ENCODE results near the gene RYR3. TPM values are rescaled to one million over a fixed set of nuclear protein-coding genes. Genes with fewer than 3 reads are reported as not detected.

RYR3 gene
- total RNA-seq, 1 experiment from 2014 or later = 0.44 TPM

DNA sequence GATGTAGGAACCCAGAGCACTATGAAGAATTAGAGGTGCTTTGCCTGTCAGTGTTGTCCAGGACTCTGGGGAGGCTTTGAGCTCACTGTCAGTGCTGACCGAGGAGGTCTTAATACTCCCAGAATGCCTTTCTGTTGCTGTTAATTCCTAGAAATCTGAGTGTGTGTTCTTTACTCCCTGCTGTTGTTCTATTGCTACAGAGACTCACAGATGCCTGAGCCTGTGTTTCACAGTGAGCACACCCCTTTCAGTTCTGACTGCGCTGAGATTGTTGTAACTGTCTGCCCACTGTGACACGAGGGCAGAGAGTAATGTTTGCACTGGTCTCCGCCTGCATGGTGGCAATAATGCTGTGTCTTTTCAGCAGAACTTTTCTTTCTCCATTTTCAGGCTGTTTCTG is 162.9 kb downstream of the RYR3 start:
- in situ Hi-C loops (cut with HindIII; ENCODE audit: low sequenced_read_pairs) = no loop called here
- no peak for DNase-seq (ENCODE audit: low spot score)

DNA sequence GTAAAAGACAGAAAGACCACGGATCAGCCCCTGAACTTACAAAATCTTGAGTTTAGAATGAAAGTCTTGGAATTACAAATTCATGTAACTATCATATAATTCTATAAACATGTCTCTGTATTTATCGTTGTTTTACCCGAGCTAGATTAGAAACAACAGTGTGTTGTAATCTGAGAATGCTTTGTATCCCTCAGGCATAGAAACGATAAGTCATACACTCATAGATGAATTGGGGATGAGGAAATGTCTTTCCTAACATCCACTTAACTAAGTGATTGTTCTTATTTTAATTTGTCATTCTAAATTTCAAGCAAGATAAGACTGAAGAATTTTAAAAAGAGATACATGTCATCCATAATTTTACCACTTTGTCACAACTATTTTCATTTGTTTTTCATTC is 165.3 kb downstream of the RYR3 start:
- no peak for DNase-seq (ENCODE audit: low spot score)
- in situ Hi-C loops (cut with HindIII; ENCODE audit: low sequenced_read_pairs) = no loop called here

DNA sequence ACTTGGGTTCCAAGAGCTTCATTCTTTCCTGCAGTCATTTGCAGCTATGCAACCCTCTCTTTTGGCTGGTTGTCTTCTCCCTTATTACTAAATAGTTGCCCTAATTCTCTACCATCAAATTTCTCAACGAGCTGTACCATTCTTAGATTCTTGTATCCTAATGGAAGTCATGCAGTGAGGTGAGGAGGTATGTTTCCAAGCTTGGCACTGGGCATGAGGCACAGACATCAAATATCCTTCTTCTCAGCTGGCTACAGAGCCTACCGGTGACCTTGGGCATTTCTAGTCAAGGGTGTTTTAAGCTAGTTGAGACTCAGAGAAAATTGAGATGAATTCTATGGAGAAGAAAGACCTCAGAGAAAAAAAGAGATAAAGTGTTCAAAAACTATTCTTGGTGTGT is 166.1 kb downstream of the RYR3 start:
- in situ Hi-C loops (cut with HindIII; ENCODE audit: low sequenced_read_pairs) = no loop called here
- DNase-seq (ENCODE audit: low spot score) = no peak

DNA sequence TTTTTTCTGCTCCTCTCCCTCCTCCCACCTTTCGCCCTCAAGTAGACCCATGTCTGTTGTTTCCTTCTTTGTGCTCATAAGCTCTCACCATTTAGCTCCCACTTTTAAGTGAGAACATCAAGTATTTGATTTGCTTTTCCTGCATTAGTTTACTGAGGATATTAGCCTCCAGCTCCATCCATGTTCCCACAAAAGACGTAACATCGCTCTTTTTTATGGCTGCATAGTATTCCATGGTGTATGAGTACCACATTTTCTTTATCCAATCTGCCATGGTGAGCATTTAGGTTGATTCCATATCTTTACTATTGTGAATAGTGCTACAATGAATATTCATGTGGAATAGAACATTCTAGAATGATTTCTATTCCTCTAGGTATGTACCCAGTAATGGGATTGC is 178.6 kb downstream of the RYR3 start:
- in situ Hi-C loops (cut with HindIII; ENCODE audit: low sequenced_read_pairs) = no loop called here
- DNase-seq (ENCODE audit: low spot score) = no peak

DNA sequence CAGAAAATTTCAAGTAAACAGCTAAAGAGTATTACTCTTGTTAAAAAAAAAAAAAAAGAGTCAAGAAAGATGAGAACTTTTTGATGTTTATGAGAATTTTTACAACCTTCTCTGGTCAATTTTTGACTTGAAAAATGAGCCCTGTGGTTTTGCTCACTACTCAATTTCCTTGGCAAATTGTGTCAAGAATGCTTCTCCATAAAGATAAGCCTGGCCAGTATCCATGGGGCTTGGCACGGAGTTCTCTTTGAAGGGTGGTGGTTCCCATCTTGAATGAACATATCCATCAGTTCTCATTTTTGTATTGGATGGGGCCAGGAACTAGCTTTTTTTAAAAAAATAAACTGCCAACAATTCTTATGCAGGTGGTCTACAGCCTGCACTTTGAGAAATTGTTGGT is 179.9 kb downstream of the RYR3 start:
- in situ Hi-C loops (cut with HindIII; ENCODE audit: low sequenced_read_pairs) = no loop called here
- DNase-seq (ENCODE audit: low spot score) = no peak

DNA sequence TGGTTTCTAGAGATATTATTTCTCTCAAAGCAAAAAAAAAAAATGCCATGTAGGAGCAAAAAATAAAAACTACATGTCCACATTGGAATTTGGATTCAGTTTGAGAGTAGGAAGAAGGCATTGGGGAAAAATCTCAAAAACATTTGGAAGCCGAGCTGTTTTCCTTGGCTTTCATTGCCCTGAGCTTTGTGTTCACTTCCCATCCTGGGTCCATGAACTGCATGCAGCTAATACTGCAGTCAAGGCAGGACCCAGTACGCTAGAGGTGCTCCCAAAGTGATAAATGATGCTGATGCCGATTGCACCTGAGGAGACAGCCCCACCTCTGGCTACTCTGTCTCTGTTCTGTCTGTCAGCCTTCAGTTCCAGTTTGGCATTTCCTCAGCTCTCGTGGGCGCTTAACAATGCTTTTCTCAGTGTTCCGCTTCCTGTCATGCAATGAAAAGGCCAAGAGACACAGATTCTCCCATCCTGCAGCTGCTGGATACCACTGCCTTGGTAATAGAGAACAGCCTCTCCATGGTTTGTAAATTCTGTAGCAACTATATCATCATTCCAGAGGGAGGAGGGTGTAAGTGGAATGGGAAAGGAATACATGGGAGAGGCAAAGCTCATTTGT is 181.8 kb downstream of the RYR3 start:
- in situ Hi-C loops (cut with HindIII; ENCODE audit: low sequenced_read_pairs) = no loop called here
- DNase-seq (ENCODE audit: low spot score) = no peak

DNA sequence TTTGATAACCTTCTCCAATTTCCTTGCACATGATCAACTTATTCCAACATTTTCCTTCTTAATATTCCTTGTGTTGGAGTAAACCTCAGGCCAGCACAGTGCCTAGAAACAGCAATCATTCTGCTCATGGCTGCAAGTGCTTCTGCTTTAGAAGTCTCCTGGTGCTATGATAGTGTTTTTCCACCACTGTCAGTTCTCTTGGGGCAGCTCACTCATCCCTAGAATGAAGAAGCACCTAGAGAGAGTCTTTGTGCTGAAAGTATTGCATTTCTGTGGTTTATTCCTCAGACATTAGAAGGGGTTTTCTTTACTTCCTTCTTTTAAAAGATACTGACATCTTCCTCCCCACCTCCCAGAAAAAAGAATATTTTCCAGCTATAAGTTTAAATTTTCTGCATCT is 183.5 kb downstream of the RYR3 start:
- DNase-seq (ENCODE audit: low spot score) = no peak
- in situ Hi-C loops (cut with HindIII; ENCODE audit: low sequenced_read_pairs) = no loop called here

DNA sequence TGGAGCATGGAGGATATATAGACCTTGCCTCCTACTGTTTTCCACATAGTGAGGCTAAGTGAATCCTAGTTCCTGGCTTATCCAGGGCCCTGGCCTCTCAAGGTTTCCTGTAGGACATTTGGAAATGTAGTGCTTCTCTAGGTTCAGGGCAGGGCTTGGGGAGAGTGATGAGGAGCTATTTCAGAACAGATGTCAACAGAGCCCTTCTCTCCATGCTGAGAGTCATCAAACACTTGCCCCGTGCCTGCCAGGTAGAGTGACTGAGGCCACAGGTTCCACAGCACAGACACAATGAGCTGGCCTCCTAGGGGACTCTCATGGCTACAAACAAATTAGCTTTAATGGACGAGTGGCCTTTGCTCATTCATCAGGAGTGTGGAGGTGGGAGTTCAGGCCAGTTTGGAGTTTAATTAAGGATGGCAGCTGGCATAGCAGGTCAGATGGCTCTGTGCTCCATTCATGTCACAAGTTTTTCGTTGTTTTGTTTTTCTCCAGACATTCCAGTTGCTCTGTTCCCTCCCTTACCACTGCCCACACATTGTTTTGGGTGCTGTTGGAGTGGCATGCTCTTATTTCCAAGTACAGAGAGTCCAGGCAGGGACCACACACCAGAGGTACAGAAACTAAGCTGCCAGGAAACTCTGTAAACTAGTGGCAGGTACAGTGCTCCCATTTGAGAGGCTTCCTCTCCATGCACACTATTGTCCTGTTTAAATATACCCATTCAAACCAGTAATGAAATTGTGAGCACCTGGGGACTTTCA is 189.8 kb downstream of the RYR3 start:
- DNase-seq (ENCODE audit: low spot score) = no peak
- in situ Hi-C loops (cut with HindIII; ENCODE audit: low sequenced_read_pairs) = no loop called here

DNA sequence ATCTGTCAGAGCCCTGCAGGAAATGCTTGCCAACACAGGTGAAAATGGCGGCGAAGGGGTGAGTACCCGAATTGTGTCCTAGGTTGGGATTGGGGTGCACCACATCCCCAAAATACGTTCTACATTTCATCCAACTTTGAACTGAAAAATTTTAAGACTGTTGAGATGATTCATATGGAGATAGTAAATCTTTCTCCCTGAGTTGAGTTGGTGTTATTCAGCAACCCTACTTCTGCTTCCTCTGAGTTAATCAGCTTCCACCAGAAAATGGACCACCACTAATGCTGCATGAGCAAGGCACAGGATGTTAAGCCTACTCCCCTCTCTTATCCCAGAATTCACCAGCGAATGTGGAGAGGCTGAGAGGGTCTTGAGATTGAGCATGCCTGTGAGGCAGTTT is 192.9 kb downstream of the RYR3 start:
- in situ Hi-C loops (cut with HindIII; ENCODE audit: low sequenced_read_pairs) = no loop called here

DNA sequence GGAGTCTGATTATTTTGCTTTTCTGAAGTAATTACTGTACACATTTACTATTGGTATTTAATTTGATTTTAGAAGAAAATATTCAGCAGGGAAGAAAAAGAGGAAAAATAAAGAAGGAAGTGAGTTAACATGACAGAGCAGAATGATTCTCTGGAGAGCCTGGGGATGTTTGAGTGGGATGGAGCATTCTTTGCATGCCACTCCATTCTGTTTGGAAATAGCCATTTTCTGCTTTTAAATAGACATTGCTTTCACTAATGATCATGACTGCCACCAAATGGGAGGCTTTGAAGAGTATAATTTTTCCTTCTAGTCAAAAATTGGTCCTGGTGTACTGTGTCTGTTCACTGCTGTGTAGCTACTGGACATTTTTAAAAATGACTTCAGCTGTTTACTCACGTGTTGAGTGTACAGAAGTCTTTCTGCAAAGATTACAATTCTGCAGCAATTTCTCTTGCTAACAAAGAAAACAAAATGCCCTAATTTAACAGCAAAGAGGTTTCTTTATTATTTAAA is 196.1 kb downstream of the RYR3 start:
- in situ Hi-C loops (cut with HindIII; ENCODE audit: low sequenced_read_pairs) = no loop called here
- DNase-seq (ENCODE audit: low spot score) = no peak

More for the DNA sequence above, 192.9 kb downstream of the RYR3 start:
- DNase-seq (ENCODE audit: low spot score) = no peak

DNA sequence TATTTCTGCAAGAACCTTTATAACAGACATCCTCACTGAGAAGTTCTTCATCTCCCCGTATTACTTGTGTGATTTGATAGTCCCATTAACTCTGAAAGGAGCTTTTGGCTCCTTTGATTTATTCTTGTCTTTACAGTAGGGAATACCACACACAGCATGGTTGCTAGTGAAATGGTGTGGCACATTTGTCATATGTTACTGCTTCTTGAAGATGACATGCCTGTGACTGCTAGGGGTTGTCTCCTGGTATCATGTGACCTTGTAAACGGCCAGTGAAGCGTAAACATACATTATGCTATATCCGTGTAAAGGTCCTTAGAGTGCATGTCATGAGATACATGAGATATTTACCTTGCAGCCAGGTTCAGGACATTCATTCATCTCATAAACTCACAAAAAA is 197.9 kb downstream of the RYR3 start:
- DNase-seq (ENCODE audit: low spot score) = no peak
- in situ Hi-C loops (cut with HindIII; ENCODE audit: low sequenced_read_pairs) = no loop called here

DNA sequence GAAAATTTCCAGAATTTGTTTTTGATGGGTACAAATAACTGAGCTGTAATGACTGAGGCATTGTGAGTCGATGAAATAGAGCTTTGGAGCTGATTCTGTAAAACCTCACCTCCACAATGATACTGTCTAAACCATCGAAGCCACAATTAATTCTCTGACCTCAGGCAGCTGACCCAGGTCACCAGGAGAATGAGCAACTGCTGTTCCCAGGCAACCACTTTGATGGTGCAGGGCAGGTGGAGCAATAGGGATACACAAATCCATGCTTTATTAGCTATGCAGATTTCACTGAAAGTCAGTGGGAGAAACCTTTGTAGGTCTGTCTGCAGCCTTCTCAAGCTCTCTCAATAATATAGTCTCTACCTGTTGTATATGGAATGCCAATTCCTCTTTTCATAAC is 204.4 kb downstream of the RYR3 start:
- in situ Hi-C loops (cut with HindIII; ENCODE audit: low sequenced_read_pairs) = no loop called here
- no peak for DNase-seq (ENCODE audit: low spot score)

DNA sequence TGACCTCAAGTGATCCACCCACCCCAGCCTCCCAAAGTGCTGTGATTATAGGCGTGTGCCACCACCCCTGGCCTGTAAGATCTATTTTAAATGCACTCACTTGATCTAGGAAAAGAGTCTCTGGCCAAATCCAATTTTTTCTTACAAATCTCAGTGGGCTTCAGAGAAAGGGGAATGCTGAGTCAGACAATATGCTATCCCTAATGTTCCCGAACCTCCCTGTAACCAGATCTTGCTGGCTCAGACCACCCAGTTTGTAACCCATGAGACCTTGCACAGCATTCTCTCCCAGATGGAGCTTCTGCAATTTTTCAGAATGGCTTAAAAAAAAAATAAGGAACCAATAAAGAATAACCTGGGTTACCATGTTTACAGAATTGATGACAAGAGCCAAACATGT is 205.8 kb downstream of the RYR3 start:
- in situ Hi-C loops (cut with HindIII; ENCODE audit: low sequenced_read_pairs) = no loop called here
- no peak for DNase-seq (ENCODE audit: low spot score)

DNA sequence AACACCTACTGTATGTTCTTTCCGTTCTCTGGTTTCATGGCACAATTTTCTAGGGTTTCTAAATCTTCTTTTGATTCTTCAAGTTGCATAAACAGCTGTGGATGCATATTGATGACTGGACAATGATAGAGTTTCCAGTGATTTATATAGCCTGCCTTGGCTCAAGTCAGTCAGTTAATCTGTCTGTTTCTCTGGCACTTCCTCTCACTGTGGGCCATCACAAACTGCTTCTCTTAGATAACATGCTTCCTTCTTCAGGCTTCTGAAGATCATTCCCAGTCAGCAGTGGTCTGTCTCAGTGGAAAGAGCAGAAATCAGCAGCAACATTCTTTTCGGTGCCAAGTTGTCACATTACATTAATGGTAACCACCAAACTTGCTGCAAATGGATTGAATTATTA is 207.2 kb downstream of the RYR3 start:
- no peak for DNase-seq (ENCODE audit: low spot score)
- in situ Hi-C loops (cut with HindIII; ENCODE audit: low sequenced_read_pairs) = no loop called here

DNA sequence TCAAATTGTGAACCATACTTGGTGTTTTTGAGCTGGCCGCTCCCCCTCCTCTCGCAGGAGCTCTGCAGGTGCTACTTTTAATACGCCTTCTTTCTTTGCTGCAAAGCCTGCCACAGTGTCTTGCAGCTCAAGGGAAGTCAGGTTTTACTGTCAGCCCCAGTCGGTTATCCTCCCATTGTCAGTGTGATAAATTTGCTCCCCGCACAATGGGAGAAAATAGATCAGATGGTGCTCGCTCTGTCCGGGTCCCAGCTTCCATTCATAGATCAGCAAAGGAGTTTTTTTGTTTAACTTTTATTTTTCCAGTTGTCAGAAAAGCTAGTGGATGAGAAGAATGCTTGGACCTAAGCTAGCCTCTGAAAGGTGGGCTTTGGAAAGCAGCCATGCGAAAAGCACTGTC is 207.7 kb downstream of the RYR3 start:
- no peak for DNase-seq (ENCODE audit: low spot score)
- in situ Hi-C loops (cut with HindIII; ENCODE audit: low sequenced_read_pairs) = no loop called here

DNA sequence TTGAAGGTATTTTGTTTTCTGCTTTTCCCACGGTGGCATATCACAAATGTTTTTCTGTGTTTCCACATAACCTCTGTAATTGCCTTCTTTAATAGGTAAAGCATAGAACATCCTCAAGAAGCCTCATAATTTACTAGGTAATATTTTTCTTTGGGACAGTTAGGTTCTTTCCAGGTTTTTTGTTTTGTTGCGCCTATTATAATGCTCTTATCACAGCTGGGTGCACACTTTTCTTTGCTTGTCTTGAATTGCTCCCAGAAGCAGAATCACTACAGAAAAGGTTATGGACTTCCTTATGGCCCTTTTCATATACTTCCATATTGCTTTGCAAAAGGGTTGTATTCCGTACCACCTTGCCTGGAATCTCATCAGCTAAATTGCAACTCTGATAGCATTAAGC is 213.5 kb downstream of the RYR3 start:
- DNase-seq (ENCODE audit: low spot score) = no peak
- in situ Hi-C loops (cut with HindIII; ENCODE audit: low sequenced_read_pairs) = no loop called here

DNA sequence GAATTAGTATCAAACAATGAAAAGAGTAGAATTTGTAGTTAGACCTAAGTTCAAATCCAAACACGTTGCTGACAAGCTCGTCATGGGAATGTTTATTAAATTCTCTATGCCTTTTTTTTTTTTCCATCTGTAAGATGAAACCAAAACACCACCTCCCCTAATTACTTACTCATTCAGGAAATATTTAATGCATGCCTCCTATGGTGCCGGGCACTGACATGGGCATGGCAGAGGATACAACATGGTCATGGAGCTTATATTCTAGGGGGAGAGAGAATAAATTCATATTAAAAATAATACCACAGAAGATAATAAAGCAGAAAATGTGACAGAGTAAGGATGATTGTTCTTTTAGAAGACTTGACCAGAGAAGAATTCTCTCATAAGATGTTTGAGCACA is 215.8 kb downstream of the RYR3 start:
- no peak for DNase-seq (ENCODE audit: low spot score)

DNA sequence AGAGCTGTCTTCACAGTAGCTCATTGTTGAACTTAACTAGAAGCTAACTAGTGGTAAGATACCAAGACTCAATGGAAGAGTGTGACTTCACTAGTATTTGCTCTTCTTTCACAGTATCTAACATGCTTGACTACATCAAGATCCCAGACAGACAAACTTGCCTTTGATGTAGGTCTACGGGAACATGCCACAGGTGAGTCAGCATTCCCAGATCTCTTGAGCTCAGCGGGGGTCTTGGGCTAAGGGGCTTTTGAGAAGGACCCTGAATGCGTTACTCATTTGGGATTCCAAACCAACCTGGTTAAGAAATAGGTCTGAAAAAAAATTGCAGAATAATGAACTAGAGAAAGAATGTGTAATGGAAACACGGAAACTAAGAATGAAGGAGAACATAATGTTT is 222.4 kb downstream of the RYR3 start:
- in situ Hi-C loops (cut with HindIII; ENCODE audit: low sequenced_read_pairs) = no loop called here
- no peak for DNase-seq (ENCODE audit: low spot score)

More for the DNA sequence above, 215.8 kb downstream of the RYR3 start:
- in situ Hi-C loops (cut with HindIII; ENCODE audit: low sequenced_read_pairs) = no loop called here

DNA sequence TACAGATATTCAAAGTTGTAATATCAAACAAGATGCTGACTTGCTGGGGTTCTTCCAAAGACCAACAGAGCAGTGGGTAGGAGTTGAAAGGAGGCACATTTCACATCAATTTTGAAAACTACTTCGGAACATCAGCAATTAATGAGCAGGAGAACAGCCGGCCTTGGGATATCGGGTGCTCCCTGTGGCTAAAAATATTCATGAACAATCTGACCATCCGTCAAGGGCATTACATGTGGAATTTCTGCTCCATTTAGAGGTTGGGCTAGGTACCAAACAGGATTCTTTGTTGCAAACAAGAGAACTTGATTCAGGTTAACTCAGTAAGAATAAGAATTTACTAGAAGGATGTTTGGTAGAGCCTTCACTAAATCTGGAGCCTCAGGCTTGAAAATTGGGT is 223.9 kb downstream of the RYR3 start:
- DNase-seq (ENCODE audit: low spot score) = no peak
- in situ Hi-C loops (cut with HindIII; ENCODE audit: low sequenced_read_pairs) = no loop called here

DNA sequence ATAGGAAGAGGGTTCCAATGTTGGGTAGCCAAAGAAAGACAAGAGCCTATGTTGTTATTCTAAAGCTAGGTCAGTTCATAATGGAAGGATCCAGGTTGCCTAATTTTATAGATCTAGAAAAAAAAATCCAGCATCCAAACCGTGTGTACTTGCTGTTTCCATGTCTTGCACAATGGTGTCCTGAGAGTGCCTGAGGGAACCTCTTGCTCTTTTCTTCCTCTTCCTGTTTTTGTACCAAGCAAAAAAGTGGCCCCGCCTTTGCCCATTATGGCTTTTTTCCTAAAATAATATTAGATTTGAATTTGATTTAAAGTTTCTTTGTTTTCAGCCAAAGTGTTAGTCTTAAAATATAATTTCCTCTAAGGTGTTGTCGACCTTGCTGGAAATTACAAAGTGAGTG is 224.4 kb downstream of the RYR3 start:
- in situ Hi-C loops (cut with HindIII; ENCODE audit: low sequenced_read_pairs) = no loop called here
- DNase-seq (ENCODE audit: low spot score) = no peak

Measured in G401 (cell line).